Measurements from ENCODE around the gene KIAA0586.

DNA sequence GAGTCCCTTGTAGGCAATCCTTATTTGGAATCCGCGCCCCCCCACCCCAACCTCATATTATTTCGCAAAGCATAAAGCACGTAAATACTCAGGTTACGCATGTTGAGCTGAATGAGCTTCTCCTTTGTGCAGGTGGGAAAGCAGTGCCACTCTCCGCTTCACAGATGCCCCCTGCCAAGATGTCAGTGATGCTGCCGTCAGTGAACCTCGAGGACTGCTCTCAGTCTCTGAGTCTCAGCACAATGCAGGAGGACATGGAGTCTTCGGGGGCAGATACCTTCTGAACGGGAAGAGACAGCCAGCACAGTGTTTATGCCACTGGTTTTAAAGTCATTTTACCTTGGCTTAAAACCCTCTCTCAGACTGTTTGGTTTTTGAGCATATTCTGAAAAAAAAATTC lies 120.1 kb downstream of the KIAA0586 start:
- TF ChIP-seq, protein P1, sequence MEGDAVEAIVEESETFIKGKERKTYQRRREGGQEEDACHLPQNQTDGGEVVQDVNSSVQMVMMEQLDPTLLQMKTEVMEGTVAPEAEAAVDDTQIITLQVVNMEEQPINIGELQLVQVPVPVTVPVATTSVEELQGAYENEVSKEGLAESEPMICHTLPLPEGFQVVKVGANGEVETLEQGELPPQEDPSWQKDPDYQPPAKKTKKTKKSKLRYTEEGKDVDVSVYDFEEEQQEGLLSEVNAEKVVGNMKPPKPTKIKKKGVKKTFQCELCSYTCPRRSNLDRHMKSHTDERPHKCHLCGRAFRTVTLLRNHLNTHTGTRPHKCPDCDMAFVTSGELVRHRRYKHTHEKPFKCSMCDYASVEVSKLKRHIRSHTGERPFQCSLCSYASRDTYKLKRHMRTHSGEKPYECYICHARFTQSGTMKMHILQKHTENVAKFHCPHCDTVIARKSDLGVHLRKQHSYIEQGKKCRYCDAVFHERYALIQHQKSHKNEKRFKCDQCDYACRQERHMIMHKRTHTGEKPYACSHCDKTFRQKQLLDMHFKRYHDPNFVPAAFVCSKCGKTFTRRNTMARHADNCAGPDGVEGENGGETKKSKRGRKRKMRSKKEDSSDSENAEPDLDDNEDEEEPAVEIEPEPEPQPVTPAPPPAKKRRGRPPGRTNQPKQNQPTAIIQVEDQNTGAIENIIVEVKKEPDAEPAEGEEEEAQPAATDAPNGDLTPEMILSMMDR (conservative IDR thresholded peaks at IDR 0.05; ENCODE audit: low read length): no peak
- TF ChIP-seq EZH2phosphoT487 (IDR thresholded peaks at IDR 0.05; ENCODE audit: borderline replicate concordance): no peak

All from Loucy (cell line).